AG10803 (cell line): ENCODE results near the gene FBRSL1.

Experiments used
- DNase-seq: peaks from one replicate; pipeline ENCODE4 v3.0.0; 2010; ENCODE audit warnings: low read depth
- H3K4me3 ChIP-seq: 2 replicates; pipeline ENCODE4 v1.5.1; 2011; ENCODE audit warnings: mild to moderate bottlenecking, low read length, control low read depth
- TF ChIP-seq, protein P1 (sequence below): conservative IDR thresholded peaks from 2 replicates; pipeline ENCODE4 v1.5.1; 2011; ENCODE audit warnings: mild to moderate bottlenecking, low read length, control low read depth, inconsistent platforms

FBRSL1 gene

GRCh38 chr12:132533584-132533958, 43.6 kb downstream of the FBRSL1 start:
- no peak overlapping the region for H3K4me3 ChIP-seq
- TF ChIP-seq, protein P1, sequence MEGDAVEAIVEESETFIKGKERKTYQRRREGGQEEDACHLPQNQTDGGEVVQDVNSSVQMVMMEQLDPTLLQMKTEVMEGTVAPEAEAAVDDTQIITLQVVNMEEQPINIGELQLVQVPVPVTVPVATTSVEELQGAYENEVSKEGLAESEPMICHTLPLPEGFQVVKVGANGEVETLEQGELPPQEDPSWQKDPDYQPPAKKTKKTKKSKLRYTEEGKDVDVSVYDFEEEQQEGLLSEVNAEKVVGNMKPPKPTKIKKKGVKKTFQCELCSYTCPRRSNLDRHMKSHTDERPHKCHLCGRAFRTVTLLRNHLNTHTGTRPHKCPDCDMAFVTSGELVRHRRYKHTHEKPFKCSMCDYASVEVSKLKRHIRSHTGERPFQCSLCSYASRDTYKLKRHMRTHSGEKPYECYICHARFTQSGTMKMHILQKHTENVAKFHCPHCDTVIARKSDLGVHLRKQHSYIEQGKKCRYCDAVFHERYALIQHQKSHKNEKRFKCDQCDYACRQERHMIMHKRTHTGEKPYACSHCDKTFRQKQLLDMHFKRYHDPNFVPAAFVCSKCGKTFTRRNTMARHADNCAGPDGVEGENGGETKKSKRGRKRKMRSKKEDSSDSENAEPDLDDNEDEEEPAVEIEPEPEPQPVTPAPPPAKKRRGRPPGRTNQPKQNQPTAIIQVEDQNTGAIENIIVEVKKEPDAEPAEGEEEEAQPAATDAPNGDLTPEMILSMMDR, result no peak
- no peak for DNase-seq

- H3K4me3 ChIP-seq, result no peak overlapping the region
- no peak for DNase-seq
- TF ChIP-seq, protein P1, result no peak
Measured at GRCh38 chr12:132534076-132534475, 44.1 kb downstream of the FBRSL1 start.

DNA sequence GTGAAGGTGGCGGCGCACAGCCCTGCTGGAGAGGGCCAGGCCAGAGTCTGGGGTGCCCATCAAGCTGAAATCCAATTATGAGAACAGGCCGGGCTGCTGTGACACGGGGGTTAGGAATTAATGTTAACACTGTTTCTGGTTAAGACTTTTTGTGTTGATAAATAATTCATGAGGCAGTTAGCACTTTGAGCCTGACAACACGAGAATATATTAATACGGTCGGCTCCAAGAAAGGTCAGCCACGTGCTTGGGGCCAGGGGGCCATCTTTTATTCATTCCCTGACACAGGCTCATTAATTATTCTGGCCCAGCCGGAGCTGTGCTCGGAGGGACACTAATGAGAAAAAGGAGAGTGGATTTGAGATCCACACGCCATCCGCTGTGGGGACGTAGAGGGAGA, 45.1 kb downstream of the FBRSL1 start:
- no peak overlapping the region for H3K4me3 ChIP-seq
- DNase-seq, result no peak
- TF ChIP-seq, protein P1, result no peak

- no peak for DNase-seq
- H3K4me3 ChIP-seq, result no peak overlapping the region
Measured at GRCh38 chr12:132536102-132536876, 46.3 kb downstream of the FBRSL1 start.

GRCh38 chr12:132537049-132537448, 47.1 kb downstream of the FBRSL1 start:
- DNase-seq, result no peak
- H3K4me3 ChIP-seq, result no peak overlapping the region
- TF ChIP-seq, protein P1, result no peak

More at GRCh38 chr12:132536102-132536876, 46.3 kb downstream of the FBRSL1 start:
- TF ChIP-seq, protein P1, result no peak

DNA sequence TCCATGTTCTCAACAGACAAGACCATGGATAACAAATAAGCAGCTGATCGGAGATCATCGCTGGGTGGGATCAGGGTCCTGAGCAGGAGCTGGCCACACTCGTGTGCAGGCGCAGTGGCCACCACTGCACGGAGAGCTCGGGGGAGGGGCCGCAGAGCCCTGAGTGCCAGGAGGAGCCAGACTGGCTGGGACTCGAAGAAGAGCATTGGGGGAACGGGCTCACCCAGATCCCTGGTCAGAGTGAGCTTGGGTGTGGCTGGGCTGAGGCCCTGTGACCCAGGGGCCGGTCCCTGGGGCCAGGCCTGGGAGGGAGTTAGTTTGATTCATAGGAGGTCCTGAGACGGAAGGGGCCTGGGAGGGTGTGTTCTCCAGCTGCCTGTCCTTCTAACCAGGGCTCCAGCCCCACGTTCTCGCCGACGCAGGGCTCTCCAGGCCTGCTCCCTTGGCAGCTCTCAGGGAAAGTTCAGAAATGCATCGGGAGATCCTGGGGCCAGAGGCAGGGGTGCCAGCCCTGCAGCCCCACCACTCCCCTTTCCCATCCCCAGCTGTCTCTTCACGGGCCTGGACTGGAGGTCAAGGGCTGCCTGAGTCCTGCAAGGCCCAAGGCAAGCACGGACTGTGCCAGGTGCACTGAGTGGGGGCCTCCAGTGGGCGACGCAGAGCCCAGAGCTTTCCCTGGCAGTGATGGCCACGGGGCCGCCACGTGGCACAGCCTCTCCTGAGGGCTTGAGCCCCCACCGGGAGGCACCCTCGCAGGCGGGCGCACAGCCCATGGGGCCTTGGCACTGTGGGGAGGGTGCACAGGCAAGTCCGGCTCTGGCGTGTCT, 48.1 kb downstream of the FBRSL1 start:
- H3K4me3 ChIP-seq, result no peak overlapping the region
- TF ChIP-seq, protein P1, result no peak
- DNase-seq, result no peak

DNA sequence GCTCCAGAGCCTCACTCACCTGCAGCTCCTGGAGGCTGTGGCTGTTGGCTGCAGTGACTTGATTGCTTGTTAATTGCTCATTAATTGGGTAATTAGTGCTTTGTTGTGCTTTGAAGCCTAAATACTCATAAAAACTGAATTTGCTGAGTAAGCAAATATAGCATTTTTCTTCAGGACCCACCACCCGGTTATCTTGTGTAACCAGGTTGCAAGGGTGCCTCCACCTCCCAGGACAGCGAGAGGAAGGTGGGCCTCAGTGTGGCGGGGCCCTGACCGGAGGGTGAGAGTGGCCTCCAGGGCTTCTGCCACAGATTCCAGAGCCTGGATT, 48.7 kb downstream of the FBRSL1 start:
- no peak overlapping the region for H3K4me3 ChIP-seq
- TF ChIP-seq, protein P1, result no peak
- no peak for DNase-seq
